ENCODE results near the gene GSTM1.

GSTM1 gene

GRCh38 chr1:109687641-109688499, at the start of gene GSTM1:
Gene GSTM1, plus strand, starts transcription at chr1:109687817. Its CDS starts 57 bp downstream, at chr1:109687874.
- DNase-seq, result no peak

GRCh38 chr1:109639063-109639840, 48.4 kb upstream of the GSTM1 start:
- DNase-seq, result no peak

DNA sequence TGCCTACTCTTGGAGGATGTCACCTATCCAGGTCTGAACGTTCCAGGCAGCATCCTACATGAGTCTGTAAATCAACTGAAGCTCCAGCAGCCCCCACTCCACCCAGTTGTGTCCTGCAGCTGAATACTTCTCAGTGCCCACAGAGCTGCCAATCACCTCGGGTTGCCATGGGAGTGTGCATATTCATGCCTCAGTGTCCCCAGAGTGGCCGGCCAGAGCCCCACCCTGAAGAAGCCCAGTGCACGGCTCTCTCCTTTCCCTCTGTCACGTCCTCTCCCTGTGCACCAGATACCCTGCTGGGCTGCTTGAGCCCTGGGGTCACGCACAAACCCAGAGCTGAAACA, 47.8 kb upstream of the GSTM1 start:
- DNase-seq, result no peak

- DNase-seq, result peak; percentile 88
Observed at GRCh38 chr1:109640285-109640865, 47.2 kb upstream of the GSTM1 start.

GRCh38 chr1:109641078-109641740, 46.4 kb upstream of the GSTM1 start:
- no peak for DNase-seq

GRCh38 chr1:109641861-109642260, 45.8 kb upstream of the GSTM1 start:
- DNase-seq, result no peak

DNA sequence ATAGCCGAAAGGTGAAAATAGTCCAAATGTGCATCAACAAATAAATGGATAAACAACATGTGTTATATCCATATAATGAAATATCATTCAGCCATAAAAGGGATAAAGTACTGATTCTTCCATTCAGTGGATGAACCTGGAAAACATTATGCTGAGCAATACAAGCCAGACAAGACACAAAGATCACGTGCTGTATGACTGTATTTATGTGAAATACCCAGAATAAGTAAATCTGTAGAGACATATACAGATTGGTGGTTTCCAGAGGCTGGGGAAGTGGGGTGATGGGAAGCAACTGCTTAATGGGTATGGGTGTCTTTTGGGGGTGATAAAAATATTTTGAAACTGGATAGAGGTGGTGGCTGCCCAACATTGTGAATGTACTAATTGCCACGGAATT, 45.0 kb upstream of the GSTM1 start:
- DNase-seq, result no peak

DNA sequence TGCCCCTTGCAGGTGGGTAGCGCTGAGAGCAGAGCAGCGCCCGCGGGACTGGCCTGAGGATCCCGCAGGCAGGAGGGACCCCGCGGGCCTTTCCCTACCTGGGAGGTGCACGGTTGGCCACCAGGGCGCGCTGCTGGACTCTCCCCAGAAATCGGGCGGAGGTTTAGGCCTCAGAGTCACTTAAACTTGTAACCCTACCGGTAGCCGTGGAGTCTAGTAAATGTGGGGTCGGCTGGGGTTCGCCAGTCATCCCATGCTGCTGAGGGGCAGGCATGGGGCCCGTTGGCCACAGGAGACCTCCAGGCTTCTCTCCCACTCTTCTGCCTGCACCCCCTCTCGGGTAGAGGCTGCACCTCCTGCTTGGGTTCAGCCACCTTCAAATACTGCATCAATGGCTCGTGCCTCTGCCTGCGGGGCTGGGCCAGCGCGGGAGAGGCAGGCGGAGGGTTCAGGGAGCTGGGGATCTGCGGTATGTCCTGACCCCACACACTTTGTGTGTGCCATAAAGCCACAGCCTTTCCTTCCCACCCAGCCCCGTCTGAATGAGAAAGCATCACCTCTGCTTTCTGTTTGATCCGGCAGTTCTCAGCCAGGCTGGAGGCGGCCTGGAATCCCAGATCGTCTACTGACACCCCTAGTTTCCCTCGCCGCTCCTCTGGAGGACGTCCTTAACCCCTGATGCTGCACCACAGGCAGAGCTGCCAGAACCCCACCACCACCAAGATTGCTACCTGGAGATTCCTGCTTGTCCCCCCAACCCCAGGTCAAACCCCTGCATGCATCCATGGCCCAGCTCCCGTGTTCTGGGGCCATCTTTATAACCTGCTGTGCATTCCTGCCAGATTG, 44.0 kb upstream of the GSTM1 start:
- peak; percentile 85 for DNase-seq

DNA sequence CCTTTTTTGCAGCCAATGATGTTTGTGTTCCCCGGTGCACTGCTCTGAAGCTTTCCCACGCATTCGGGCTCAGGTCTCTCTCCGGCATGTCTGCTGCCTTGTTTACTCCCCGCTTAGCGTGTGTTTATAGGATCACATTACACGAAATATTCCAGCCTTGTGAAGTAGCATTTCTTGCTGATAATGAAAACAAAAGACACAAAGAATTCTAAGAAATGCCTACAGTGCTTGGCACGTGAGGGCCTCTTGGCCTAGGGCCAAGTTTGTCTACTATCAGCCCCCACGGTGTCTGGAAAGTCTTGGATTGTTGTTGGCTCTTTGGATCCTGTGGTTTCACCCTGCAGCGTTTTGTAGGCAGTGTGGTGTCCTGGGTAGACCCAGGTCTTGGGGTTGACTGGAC, 42.9 kb upstream of the GSTM1 start:
- no peak for DNase-seq

DNA sequence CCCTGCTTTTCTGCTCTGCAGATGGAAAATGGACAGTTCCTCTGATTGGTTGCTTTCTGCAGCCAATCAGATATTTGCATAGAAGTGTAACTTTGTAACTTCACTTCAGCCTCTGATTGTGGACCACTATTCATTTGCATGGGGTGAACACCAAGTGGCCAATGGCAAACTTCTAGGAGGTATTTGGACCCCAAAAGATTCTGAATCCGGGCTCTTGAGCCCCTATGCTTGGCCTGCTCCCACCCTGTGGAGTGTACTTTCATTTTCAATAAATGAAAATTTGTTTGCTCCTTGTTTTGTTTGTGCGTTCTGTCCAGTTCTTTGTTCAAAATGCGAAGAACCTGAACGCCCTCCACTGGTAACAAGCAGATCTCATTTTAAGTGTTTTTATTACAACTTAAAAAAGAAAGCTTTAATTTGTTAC, 38.1 kb upstream of the GSTM1 start:
- no peak for DNase-seq

DNA sequence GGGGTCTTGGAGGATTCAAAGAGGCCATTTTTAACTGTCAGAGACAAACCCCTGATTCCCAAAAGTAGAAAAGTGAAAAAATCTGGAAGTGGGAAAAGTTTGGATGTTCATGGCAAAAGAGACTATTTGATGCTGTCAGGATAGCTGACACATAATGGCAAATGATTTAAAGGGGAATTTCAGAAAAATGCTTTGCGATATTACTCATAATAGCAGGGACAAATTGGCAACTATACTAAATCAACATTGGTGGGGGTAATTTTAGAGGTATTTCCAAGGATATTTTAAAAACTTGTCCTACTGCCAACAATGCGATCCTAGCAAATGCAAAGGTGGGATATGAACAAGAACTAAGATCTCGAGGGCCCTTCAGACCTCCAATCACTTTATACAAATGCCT, 37.0 kb upstream of the GSTM1 start:
- no peak for DNase-seq

GRCh38 chr1:109652402-109652801, 35.2 kb upstream of the GSTM1 start:
- DNase-seq, result no peak

DNA sequence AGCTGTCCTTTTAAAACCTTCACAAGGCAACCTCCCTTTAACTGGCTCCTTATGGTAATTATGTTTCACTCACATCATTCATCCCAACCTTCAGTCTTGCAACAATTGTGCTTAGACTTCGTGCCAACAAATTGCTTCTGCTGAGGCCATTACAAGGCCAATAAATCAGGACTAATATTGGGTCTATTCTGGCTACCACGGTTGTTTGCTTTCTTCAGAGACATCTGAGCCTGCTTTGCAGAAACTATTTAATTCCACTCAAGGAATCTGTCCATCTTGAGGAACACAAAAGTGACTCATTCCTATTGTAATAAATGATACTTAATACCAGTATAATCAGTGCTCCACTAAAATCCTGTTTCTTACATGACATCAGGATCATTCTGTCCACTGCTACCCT, 34.3 kb upstream of the GSTM1 start:
- DNase-seq, result no peak

DNA sequence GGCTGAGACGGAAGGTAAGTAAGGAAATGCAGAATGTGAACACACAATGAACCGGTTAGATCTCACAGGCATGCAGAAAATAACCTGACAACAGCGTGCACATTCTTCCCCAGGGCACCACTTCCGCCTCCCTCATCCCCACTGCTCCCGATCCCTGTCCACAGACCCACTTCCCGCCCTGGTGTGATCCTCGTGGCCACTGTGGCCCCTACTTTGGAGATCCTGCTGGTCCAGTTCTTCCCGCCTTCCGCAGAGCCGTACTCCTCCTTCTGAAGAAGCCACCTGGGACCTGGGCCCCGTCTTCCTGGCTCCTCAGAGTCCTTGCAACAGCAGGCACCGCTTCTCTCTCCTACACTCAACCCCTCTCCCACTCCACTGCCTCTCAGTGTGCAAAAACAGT, 33.1 kb upstream of the GSTM1 start:
- DNase-seq, result no peak

GRCh38 chr1:109655615-109656519, 31.8 kb upstream of the GSTM1 start, which contains the start of gene GSTM4:
Gene GSTM4, plus strand, starts transcription at chr1:109656099. Its CDS starts 291 bp downstream, at chr1:109656390.
- peak; percentile 60 for DNase-seq

DNA sequence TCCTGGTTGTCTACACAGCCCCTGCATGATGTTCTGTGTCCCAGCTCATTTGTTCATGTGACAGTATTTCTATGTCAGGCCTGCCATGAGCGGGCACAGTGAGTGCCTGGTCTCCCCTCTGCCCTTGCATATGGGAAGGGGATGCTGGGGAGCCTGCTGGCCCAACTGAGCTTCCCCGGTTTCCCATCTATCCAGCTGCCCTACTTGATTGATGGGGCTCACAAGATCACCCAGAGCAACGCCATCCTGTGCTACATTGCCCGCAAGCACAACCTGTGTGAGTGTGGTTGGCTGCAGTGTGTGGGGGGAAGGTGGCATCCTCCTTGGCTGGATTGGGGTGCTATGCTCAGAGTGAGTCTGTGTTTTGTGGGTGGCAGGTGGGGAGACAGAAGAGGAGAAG, 30.2 kb upstream of the GSTM1 start:
- DNase-seq, result no peak

DNA sequence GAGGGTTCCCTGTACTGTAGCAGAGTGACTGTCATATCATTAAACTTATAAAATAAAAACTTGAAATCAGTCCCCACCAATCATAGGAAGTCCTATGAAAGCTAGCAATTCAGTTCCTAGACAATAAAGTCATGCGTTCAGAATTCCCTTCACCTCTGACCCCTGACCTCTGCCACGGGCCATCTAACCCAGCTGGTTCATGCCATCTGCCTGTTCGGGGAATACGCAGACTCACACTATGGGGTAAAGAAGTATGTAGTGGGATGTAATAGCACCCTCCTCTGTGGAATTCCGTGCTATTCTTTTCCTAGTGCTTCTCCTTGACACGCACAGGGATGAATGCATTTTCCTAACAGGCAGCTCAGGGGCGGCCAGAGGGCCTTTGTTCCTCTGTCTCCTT, 29.6 kb upstream of the GSTM1 start:
- DNase-seq, result no peak

- no peak for DNase-seq
Observed at GRCh38 chr1:109658533-109659042, 29.0 kb upstream of the GSTM1 start.

DNA sequence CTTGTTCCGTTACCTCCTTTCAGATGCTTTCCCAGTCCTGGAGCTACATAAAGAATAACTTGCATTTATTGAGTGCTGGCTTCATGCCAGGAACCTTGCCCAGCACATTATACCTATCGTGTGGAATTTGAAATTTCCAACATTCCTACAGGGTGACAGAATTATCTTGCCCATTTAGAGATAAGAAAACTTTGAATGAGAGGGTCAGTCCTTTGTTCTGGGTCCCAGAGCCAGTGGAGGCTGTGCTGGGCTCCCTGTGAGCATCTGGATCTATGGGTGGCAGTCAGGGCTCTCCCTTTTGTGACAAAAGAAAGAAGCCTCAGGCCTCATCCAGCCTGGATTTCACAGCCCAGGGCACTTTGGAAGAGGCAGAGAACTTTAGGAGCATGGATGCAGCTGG, 28.5 kb upstream of the GSTM1 start:
- DNase-seq, result no peak

DNA sequence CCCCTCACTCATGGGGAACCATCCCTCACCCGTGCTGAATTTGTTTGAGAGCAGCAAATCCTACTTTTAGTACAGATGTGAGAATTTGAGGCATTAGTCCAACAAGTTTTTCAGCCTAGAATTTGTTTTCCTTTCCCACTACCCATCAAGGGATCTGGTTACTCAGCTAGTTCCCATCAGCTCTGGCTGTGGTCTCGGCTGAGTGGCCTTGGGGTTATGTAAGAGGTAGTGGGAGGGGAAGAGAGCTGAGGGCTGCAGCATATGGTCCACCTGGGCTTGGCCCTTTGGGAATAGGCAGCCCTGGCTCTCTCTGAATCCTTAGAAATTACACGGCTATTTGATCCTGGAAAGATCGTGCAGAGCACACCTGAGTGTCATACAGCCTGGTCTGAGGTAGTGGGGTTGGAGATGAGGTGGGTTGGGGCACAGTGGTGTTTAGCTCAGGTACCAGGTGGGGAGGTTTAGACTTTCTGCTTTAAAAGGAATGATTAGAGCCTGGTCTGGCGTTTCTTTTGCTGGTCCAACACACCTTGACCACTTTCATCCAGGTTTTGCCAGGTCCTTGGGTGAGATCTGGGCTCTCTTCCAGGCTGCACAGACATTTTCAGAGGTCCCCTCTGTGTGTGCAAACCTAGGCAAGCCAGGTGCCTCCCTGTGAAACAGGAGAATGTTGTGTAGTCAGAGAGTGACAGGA, 27.5 kb upstream of the GSTM1 start:
- no peak for DNase-seq
